Natural killer cell (primary cell): ENCODE data around the gene EIF4EBP3. TPM values are rescaled to one million over a fixed set of nuclear protein-coding genes. Genes with fewer than 3 reads are reported as not detected.
A peak's percentile ranks its signal among the peaks of the same experiment; 100 is the strongest.

Experiments
- ATAC-seq, 3 donors: fragments of 150-1000 bp in 2 of 3; fragments of 200-7000 bp in 1 of 3; cut with Tn5 transposase; 1 replicate in 1 of 3; 2 replicates in 2 of 3; pipeline ENCODE4 v1.10.0; 2021; ENCODE audit warnings: mild to moderate bottlenecking in 2 of 3, moderate library complexity in 2 of 3
- DNase-seq, 2 donors: peaks; one replicate each; pipeline versions ENCODE4 v3.0.0 to v3.0.0-alpha.2; 2013 to 2021; ENCODE audit warnings: mixed read lengths in 1 of 2
- H3K27ac ChIP-seq: one replicate; pipeline ENCODE4 v1.5.1; 2013; ENCODE audit warnings: mild to moderate bottlenecking, low read length
- H3K27me3 ChIP-seq: one replicate; pipeline ENCODE4 v1.6.1; 2013; ENCODE audit warnings: low read length; ENCODE audit not compliant: control insufficient read depth, insufficient read depth
- H3K36me3 ChIP-seq: one replicate; pipeline ENCODE4 v1.6.1; 2013; ENCODE audit warnings: low read length; ENCODE audit not compliant: control insufficient read depth, insufficient read depth
- H3K4me1 ChIP-seq: one replicate; pipeline ENCODE4 v1.6.1; 2013; ENCODE audit warnings: low read length; ENCODE audit not compliant: control insufficient read depth, insufficient read depth
- H3K4me3 ChIP-seq: one replicate; pipeline ENCODE4 v1.5.1; 2013; ENCODE audit warnings: low read length
- H3K9me3 ChIP-seq: one replicate; pipeline ENCODE4 v1.6.1; 2013; ENCODE audit warnings: low read length; ENCODE audit not compliant: control insufficient read depth, insufficient read depth
- H3K27ac Mint-ChIP-seq, 2 donors: one replicate each; pipeline ENCODE4 v1.8.0; 2022; ENCODE audit warnings: mild to moderate bottlenecking in 2 of 2, mixed read lengths in 2 of 2, moderate library complexity in 1 of 2
- H3K27me3 Mint-ChIP-seq, 2 donors: one replicate each; pipeline ENCODE4 v1.8.0; 2022; ENCODE audit warnings: low read depth in 2 of 2, mixed read lengths in 2 of 2
- H3K36me3 Mint-ChIP-seq: one replicate; pipeline ENCODE4 v1.8.0; 2022; ENCODE audit warnings: mixed read lengths
- H3K4me1 Mint-ChIP-seq, 2 donors: one replicate each; pipeline ENCODE4 v1.8.0; 2022; ENCODE audit warnings: mixed read lengths in 2 of 2
- H3K4me3 Mint-ChIP-seq: one replicate; pipeline ENCODE4 v1.8.0; 2022; ENCODE audit warnings: mild to moderate bottlenecking, moderate library complexity, mixed read lengths
- H3K9me3 Mint-ChIP-seq, 2 donors: one replicate each; pipeline ENCODE4 v1.8.0; 2022; ENCODE audit warnings: mixed read lengths in 2 of 2
- WGBS: methylation state at CpG from one replicate; pipeline ENCODE4 v1.1.7; 2013; ENCODE audit warnings: missing lambda C conversion rate; ENCODE audit not compliant: insufficient coverage; 5-methylcytosine and 5-hydroxymethylcytosine counted together
- intact Hi-C: fragments of 100-400 bp; cut with micrococcal nuclease; formaldehyde crosslinking; loops from one replicate; pipeline ENCODE4 v1.14.2; 2022
- total RNA-seq, 4 donors: library from RNA; stranded (reverse); fragments of 120-200 nt in 1 of 4; gene quantifications; one replicate each; pipeline versions ENCODE4 v1.2.3 to v1.2.4, GENCODE V29; 2013 to 2022
- TF ChIP-seq, protein P1 (sequence below): fragments of 200-600 bp; IDR thresholded peaks from one replicate; pipeline ENCODE4 v1.8.0; 2022; ENCODE audit warnings: antibody characterized with exemption

Gene EIF4EBP3
- total RNA-seq, 3 donors from 2014 or later (not counting 1 experiment from before 2014, with no cell fraction given): 5.8 to 9.4 (median 6.0) TPM

GRCh38 chr5:140564196-140565023, 16.9 kb downstream of the EIF4EBP3 start, which contains the start of the genes APBB3 and SLC35A4:
Gene APBB3 (minus strand): TSS chr5:140564598. CDS start chr5:140564245, 353 bp downstream.
Gene SLC35A4 (plus strand): TSS chr5:140564828. CDS start chr5:140567170, 2,342 bp downstream.
- Histone ChIP-seq H3K27me3 (no peaks in the 10 kb centered on the region), H3K9me3 (no peaks in the 10 kb centered on the region), H3K4me1 (peaks cover 32% of the 10 kb centered on the region), H3K36me3 (peaks cover 17% of the 10 kb centered on the region), H3K4me3 (peak within 1 kb of the TSS; percentile 89), H3K27ac (peak within 1 kb of the TSS; percentile 94)
- H3K36me3 Mint-ChIP-seq: no peaks in the 10 kb centered on the region
- no peaks in the 10 kb centered on the region for H3K9me3 Mint-ChIP-seq
- peak within 1 kb of the TSS; percentile 99 for H3K4me3 Mint-ChIP-seq
- TF ChIP-seq, protein P1, sequence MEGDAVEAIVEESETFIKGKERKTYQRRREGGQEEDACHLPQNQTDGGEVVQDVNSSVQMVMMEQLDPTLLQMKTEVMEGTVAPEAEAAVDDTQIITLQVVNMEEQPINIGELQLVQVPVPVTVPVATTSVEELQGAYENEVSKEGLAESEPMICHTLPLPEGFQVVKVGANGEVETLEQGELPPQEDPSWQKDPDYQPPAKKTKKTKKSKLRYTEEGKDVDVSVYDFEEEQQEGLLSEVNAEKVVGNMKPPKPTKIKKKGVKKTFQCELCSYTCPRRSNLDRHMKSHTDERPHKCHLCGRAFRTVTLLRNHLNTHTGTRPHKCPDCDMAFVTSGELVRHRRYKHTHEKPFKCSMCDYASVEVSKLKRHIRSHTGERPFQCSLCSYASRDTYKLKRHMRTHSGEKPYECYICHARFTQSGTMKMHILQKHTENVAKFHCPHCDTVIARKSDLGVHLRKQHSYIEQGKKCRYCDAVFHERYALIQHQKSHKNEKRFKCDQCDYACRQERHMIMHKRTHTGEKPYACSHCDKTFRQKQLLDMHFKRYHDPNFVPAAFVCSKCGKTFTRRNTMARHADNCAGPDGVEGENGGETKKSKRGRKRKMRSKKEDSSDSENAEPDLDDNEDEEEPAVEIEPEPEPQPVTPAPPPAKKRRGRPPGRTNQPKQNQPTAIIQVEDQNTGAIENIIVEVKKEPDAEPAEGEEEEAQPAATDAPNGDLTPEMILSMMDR: no peak
- DNase-seq (peak; percentile 97 to 100), ATAC-seq (peak; percentile 86 to 96 (median 87))
- no peaks in the 10 kb centered on the region for H3K27me3 Mint-ChIP-seq
- H3K4me1 Mint-ChIP-seq: peaks cover 50 to 60% of the 10 kb centered on the region in 2 donors
- WGBS: under 1% methylated on average over 74 of the region's 74 CpGs
- intact Hi-C loops: loop anchor here (1.0 to 2.0 kb wide), 7 partner anchors 8 to 163 kb away; partner anchors contain the start of genes ANKHD1, EIF4EBP3, IK and NDUFA2
- H3K27ac Mint-ChIP-seq: peak within 1 kb of the TSS; percentile 94 to 96

DNA sequence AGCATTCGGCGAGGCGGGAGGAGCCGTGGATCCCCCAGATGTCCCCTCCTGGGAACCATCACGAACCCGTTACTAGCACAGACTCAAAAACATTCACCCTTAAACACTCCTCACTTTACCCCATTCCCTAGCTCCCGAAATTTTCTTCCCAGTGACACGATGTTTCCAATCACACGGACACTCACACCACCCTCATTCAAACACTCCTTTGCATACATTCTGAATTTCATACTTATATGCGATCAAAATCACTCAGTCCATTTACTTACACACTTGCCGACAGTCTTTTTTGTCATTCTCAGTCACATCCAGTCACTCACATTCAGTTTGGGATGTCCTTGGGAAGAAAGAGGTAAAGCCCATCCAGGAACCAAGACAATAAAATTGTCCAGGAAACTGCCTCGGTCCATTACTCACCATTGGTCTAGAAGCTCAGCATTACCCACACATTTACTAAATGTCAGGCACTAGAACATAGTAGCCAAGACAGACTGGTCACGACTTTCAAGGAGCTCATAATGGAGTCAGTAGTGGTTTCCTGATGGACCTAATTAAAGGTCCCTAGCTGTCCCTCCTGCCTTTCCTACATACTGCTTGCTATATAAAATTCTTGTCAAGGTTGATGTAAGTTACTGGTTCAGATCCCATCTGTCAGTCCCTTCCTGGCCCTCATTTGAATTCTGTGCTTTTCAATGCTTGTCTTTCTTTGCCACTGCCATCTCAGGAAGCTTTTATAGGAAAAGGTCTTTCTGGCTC, 17.7 kb downstream of the EIF4EBP3 start:
- H3K27me3 ChIP-seq: no peaks in the 10 kb centered on the region
- no peaks in the 10 kb centered on the region for H3K9me3 ChIP-seq
- H3K36me3 ChIP-seq: peaks cover 19% of the 10 kb centered on the region
- no peaks in the 10 kb centered on the region for H3K27me3 Mint-ChIP-seq
- ATAC-seq (no peak), DNase-seq (no peak)
- 12% methylated on average over 13 of the region's 13 CpGs for WGBS
- intact Hi-C loops: loop anchor here (2.0 kb wide), 2 partner anchors 74 to 146 kb away; partner anchors contain the start of gene TMCO6
- peaks cover 38% of the 10 kb centered on the region for H3K4me1 ChIP-seq
- peak overlapping the region; percentile 94 for H3K27ac ChIP-seq
- H3K36me3 Mint-ChIP-seq: no peaks in the 10 kb centered on the region
- TF ChIP-seq, protein P1: no peak
- no peaks in the 10 kb centered on the region for H3K9me3 Mint-ChIP-seq
- H3K4me3 Mint-ChIP-seq: peak overlapping the region; percentile 99
- H3K4me1 Mint-ChIP-seq: peaks cover 54 to 68% of the 10 kb centered on the region in 2 donors
- H3K27ac Mint-ChIP-seq: peak overlapping the region; percentile 94 to 96
- H3K4me3 ChIP-seq: peak overlapping the region; percentile 89

- Mint-ChIP-seq H3K27me3 (no peaks in the 10 kb centered on the region), H3K4me1 (peaks cover 57 to 71% of the 10 kb centered on the region in 2 donors), H3K4me3 (peak overlapping the region; percentile 99), H3K27ac (peak overlapping the region; percentile 94 to 96), H3K36me3 (no peaks in the 10 kb centered on the region), H3K9me3 (no peaks in the 10 kb centered on the region)
- H3K27ac ChIP-seq: no peak overlapping the region
- ATAC-seq: no peak
- H3K9me3 ChIP-seq: no peaks in the 10 kb centered on the region
- intact Hi-C loops: loop anchor here (2.0 kb wide), 2 partner anchors 73 to 145 kb away; partner anchors contain the start of gene TMCO6
- peak in 1 of 2 donors; percentile 15 for DNase-seq
- H3K4me1 ChIP-seq: peaks cover 38% of the 10 kb centered on the region
- H3K36me3 ChIP-seq: peaks cover 21% of the 10 kb centered on the region
- no peaks in the 10 kb centered on the region for H3K27me3 ChIP-seq
- TF ChIP-seq, protein P1: no peak
- H3K4me3 ChIP-seq: no peak overlapping the region
- 91% methylated on average over 3 of the region's 4 CpGs for WGBS
Observed at GRCh38 chr5:140565780-140566095, 18.3 kb downstream of the EIF4EBP3 start.
